Brain pericyte (primary cell): Measurements from ENCODE around the gene VPS37D.
"Not testable (repeated sequence)": the region's sequence is repeated elsewhere in the genome, so short reads cannot be mapped to it uniquely, and the experiment has no call there.

ENCODE experiments used
- DNase-seq: peaks from one replicate; pipeline ENCODE4 v3.0.0-alpha.2; 2012; ENCODE audit warnings: low read depth, low spot score

VPS37D gene, protein sequence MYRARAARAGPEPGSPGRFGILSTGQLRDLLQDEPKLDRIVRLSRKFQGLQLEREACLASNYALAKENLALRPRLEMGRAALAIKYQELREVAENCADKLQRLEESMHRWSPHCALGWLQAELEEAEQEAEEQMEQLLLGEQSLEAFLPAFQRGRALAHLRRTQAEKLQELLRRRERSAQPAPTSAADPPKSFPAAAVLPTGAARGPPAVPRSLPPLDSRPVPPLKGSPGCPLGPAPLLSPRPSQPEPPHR

DNA sequence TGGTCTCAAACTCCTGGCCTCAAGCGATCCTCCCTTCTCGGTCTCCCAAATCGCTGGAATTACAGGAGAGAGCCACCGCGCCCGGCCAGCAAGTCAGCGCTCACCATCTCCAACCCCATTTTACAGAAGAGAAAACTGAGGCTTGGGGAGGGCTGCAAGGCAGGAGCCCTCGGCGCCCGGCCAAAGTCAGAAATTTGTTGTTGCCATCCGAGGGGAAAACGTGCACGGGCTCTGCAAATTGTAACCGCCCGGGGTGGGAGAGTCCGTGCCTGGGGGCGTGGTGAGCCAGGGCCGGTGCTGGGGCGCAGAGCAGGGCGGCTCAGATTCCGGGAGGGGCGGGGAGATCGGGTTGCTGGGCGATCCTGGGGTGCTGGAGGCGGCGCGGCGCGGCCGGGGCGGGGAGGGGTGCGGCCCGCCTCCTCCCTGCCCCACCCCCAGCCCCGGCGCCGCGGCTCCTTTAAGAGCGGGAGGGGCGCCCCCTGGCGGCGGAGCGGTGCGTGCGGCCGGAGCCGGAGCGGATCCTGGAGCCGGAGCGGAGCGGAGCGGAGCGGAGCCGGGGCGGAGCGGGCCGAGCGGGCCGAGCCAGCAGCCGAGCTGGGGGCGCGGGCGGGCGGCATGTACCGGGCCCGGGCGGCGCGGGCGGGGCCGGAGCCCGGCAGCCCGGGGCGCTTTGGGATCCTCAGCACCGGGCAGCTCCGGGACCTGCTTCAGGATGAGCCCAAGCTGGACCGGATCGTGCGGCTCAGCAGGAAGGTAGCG is at the start of gene VPS37D:
VPS37D (plus strand) TSS at position 488 of the 759 bp plus-strand sequence; CDS start at position 616, 128 bp downstream.
- DNase-seq: peak; percentile 38

GRCh38 chr7:73618538-73618937 is 49.1 kb upstream of the VPS37D start:
- no peak for DNase-seq

GRCh38 chr7:73619394-73619793 is 48.2 kb upstream of the VPS37D start:
- not testable (repeated sequence) for DNase-seq

DNA sequence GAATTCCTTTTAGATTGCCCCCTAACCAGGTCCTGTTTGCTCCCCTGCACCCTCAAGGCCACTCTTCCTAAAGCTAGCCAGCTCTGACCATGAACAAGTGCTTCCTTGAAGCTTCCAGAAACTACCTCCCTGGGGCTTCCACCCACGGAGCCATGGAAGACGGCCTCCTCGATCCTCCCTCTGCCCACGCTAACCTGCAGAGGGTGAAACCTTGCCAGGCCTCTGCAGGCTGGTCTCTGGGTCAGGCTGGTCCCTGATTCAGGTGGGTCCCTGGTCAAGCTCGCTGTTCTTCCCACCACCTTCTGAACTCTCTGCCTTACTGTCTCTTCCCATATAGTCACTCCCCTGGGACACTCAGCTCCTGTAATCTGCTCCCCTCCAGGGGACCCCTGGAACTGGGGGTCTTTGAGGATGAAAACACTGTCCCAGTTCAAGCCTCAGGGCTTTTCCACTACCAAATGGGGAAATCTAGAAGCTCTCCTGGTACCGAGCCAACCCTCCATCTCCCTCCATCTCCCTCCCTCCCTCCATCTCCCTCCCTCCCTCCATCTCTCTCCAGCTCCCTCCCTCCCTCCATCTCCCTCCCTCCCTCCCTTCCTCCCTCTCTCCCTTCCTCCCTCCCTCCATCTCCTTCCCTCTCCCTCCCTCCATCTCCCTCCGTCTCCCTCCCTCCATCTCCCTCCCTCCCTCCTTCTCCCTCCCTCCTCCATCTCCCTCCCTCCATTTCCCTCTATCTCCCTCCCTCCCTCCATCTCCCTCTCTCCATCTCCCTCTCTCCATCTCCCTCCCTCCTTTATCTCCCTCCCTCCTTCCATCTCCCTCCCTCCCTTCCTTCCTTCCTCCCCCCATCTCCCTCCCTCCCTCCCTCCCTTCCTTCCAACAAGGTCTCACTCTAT is 46.2 kb upstream of the VPS37D start:
- DNase-seq: no peak

GRCh38 chr7:73622527-73622908 is 45.1 kb upstream of the VPS37D start:
- no peak for DNase-seq

- DNase-seq: no peak
Measured at GRCh38 chr7:73622909-73623797, 44.5 kb upstream of the VPS37D start.

DNA sequence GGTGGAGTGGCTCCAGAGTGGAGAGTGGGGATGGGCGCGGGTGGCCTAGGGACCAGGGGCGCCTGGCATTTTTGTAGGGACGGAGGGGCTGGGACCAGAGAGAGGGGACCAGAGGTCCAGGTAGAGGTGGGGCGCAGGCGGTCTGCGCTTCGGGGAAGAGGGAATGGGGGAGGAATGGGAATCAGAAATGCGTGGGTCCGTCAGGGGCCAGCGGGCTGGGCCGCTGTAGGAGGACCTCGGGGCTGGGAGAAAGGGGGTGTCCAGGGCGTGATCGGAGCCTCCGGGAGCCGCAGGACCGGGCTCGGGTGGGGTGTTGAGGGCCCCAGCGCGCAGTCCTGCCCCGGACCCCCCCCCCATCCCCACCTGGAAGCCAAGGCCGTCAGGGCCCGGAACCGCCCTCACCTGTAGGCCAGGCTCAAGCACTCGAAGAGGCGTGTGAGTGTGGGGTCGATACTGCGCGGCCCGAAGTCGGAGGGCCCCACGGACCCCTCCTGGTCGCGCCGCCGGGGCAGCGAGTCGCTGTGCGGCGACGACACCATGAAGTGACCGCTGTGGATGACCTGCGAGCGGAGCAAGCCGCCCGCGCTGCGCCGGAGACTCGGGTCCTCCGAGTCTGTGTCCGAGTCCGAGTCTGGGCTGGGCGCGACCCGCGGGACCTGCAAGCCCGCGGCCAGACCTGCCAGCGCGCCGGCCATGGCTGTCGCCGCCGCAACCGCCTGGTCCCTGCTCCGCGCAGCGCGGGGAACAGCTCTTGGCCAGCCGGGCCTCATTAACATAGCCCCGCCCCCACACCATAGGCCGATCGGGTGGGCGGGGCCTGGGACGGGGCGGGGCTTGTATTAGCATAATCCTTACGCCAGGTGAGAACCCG is 43.6 kb upstream of the VPS37D start, which contains the start of gene MLXIPL:
MLXIPL (minus strand) TSS at position 725 of the 871 bp plus-strand sequence; CDS start at position 695, 30 bp downstream.
- DNase-seq: no peak

DNA sequence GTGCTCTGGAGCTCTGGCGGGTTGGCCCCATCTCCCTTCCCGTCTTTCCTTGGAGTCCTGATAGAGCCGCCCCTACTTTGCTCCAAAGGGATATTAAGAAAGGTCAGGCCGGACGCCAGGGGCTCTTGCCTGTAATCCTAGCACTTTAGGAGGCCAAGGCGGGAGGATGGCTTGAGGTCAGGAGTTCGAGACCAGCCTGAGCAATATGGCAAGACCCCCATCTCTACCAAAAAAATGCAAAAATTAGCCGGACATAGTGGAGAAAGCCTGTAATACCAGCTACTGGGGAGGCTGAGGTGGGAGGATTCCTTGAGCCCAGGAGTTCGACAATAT is 43.0 kb upstream of the VPS37D start:
- DNase-seq: no peak

GRCh38 chr7:73625276-73625675 is 42.4 kb upstream of the VPS37D start:
- DNase-seq: no peak

GRCh38 chr7:73626814-73627213 is 40.8 kb upstream of the VPS37D start:
- DNase-seq: no peak

DNA sequence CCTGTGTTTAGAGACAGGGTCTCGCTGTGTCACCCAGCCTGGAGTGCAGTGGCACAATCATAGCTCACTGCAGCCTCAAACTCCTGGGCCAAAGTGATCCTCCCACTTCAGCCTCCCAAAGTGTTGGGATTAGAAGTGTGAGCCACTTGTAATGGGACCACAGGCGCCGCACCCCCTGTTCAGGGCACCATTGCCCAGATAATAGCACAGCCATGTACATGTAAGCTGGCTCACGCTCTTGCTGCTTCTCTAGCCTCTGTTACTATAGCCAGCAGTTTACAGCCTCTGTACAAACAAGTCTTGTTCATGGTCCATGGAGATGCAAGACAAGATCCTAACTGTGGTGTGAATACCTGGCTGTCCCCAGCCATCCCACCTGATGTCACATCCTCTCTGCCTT is 39.1 kb upstream of the VPS37D start:
- DNase-seq: no peak

GRCh38 chr7:73631558-73631957 is 36.1 kb upstream of the VPS37D start:
- no peak for DNase-seq

- DNase-seq: no peak
Measured at GRCh38 chr7:73633323-73633722, 34.3 kb upstream of the VPS37D start.

- DNase-seq: no peak
Measured at GRCh38 chr7:73633844-73634243, 33.8 kb upstream of the VPS37D start.

- no peak for DNase-seq
Measured at GRCh38 chr7:73635428-73636200, 32.0 kb upstream of the VPS37D start.

DNA sequence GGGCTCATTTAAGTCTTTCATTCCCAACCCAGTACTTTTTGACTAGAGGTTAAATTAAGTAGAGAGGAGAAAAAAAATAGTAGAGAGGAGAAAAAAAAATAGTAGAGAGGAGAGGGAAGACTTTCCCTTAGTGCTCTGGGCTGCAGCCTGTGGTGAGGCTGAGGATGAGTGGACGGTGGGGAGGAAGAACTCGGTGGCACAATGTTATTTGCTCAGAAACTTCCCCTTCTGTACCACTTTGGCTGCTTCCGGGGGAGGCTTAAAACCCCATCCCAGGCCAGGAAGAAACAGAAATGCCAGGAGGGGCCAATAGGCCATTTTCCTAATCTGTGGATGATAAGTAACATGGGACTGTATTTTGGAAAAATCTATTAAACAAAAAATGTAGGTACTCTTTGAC is 28.7 kb upstream of the VPS37D start:
- DNase-seq: no peak

- no peak for DNase-seq
Measured at GRCh38 chr7:73642834-73643233, 24.8 kb upstream of the VPS37D start.

DNA sequence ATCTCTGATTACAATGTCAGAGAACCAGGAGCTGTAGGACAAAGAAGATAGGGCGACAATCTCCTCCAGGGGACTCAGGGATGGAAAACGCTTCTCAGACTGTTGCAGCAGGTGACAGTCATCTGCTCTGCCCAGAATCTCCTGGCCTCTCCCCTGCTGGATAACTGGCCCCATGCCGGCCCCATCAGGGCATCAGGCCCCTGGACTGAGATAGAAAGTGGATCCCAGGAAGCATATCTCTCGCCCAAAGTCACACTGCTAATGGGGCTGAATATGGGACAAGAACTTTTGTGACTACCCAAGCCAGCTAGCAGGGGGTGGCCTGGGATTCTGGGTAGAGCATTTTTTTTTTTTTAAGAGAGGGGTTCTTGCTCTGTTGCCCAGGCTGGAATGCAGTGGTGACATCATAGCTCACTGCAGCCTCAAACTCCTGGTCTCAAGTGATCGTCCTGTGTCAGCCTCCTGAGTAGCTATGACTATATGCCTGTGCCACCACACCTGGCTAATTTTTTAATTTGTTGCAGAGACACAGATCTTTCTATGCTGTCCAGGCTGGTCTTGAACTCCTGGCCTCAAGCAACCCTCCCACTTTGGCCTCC is 22.8 kb upstream of the VPS37D start:
- DNase-seq: no peak

DNA sequence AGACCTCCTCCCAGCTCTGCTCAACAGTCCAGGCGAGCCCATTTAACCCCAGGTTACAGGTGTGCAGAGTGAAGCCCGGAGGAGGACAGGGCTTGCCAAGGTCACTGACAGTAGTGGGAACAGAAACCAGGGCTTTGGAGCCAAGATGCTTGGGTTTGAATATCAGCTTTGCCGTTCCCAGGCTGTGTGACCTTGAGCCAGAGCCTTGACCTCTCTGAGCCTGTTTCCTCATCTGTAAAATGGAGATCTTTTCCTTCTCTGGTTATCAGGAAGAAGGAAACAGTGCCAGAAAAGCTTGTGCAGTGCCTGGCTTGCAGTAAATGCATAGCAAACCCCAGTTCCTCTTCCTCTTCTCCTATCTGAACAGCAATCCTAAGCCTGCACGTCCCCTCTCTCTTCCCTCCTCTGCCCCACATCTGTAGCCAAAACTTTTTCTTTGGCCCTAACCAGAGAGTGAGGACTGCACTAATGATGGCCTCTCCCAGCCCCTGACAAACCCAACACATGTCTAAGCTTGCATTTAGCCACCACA is 21.9 kb upstream of the VPS37D start:
- no peak for DNase-seq
